Measurements from ENCODE around the gene EPHA10. TPM values are rescaled to one million over a fixed set of nuclear protein-coding genes. Genes with fewer than 3 reads are reported as not detected.
A peak's percentile ranks its signal among the peaks of the same experiment; 100 is the strongest.

The EPHA10 gene
- total and polyA plus RNA-seq, 4 donors = 0.05 to 0.25 (median 0.12) TPM; not detected in 1

- intact Hi-C loops (cut with DNase I) = no loop called here
- DNase-seq = no peak
- 45 to 50% methylated on average over 66 to 68 of the region's 68 CpGs for WGBS, 2 donors
Measured at GRCh38 chr1:37761416-37762095, 3.4 kb downstream of the EPHA10 start.

GRCh38 chr1:37759451-37759850, 5.5 kb downstream of the EPHA10 start:
- ATAC-seq (ENCODE audit: low FRiP score) = no peak
- Histone ChIP-seq H3K27ac (ENCODE audit: low read depth in 1 of 2, low read length in 2 of 2) (no peak overlapping the region), H3K9me3 (ENCODE audit: control insufficient read depth, low read length) (peaks cover 5% of the 10 kb centered on the region), H3K27me3 (ENCODE audit: control insufficient read depth in 1 of 2, insufficient read depth in 2 of 2, low read length in 1 of 2) (no peaks in the 10 kb centered on the region), H3K4me1 (ENCODE audit: control insufficient read depth in 1 of 2, insufficient read depth in 2 of 2, low read length in 2 of 2) (no peaks in the 10 kb centered on the region), H3K36me3 (ENCODE audit: control insufficient read depth in 1 of 2, insufficient read depth in 2 of 2, low read length in 1 of 2) (no peaks in the 10 kb centered on the region), H3K4me3 (ENCODE audit: low read length in 2 of 2) (no peak overlapping the region)
- intact Hi-C loops (cut with DNase I) = no loop called here
- 75 to 84% methylated on average over 2 of the region's 2 CpGs for WGBS, 2 donors
- DNase-seq = no peak

More at GRCh38 chr1:37761416-37762095, 3.4 kb downstream of the EPHA10 start:
- H3K36me3 ChIP-seq (ENCODE audit: control insufficient read depth in 1 of 2, insufficient read depth in 2 of 2, low read length in 1 of 2) = no peaks in the 10 kb centered on the region
- no peaks in the 10 kb centered on the region for H3K4me1 ChIP-seq (ENCODE audit: control insufficient read depth in 1 of 2, insufficient read depth in 2 of 2, low read length in 2 of 2)
- peaks cover 0 to 1% of the 10 kb centered on the region in 2 donors for H3K27me3 ChIP-seq (ENCODE audit: control insufficient read depth in 1 of 2, insufficient read depth in 2 of 2, low read length in 1 of 2)
- no peak overlapping the region for H3K27ac ChIP-seq (ENCODE audit: low read depth in 1 of 2, low read length in 2 of 2)
- no peak for ATAC-seq (ENCODE audit: low FRiP score)
- peaks cover 8% of the 10 kb centered on the region for H3K9me3 ChIP-seq (ENCODE audit: control insufficient read depth, low read length)
- no peak overlapping the region for H3K4me3 ChIP-seq (ENCODE audit: low read length in 2 of 2)

GRCh38 chr1:37755951-37756560, 8.9 kb downstream of the EPHA10 start:
- intact Hi-C loops (cut with DNase I) = no loop called here
- Histone ChIP-seq H3K4me1 (ENCODE audit: control insufficient read depth in 1 of 2, insufficient read depth in 2 of 2, low read length in 2 of 2) (no peaks in the 10 kb centered on the region), H3K4me3 (ENCODE audit: low read length in 2 of 2) (no peak overlapping the region), H3K36me3 (ENCODE audit: control insufficient read depth in 1 of 2, insufficient read depth in 2 of 2, low read length in 1 of 2) (no peaks in the 10 kb centered on the region), H3K9me3 (ENCODE audit: control insufficient read depth, low read length) (no peaks in the 10 kb centered on the region), H3K27me3 (ENCODE audit: control insufficient read depth in 1 of 2, insufficient read depth in 2 of 2, low read length in 1 of 2) (peaks cover 0 to 2% of the 10 kb centered on the region in 2 donors), H3K27ac (ENCODE audit: low read depth in 1 of 2, low read length in 2 of 2) (no peak overlapping the region)
- 58 to 60% methylated on average over 4 of the region's 4 CpGs for WGBS, 2 donors
- DNase-seq (no peak), ATAC-seq (ENCODE audit: low FRiP score) (no peak)

GRCh38 chr1:37755290-37755689, 9.6 kb downstream of the EPHA10 start:
- intact Hi-C loops (cut with DNase I) = no loop called here
- Histone ChIP-seq H3K27ac (ENCODE audit: low read depth in 1 of 2, low read length in 2 of 2) (no peak overlapping the region), H3K27me3 (ENCODE audit: control insufficient read depth in 1 of 2, insufficient read depth in 2 of 2, low read length in 1 of 2) (peaks cover 0 to 2% of the 10 kb centered on the region in 2 donors), H3K4me3 (ENCODE audit: low read length in 2 of 2) (no peak overlapping the region), H3K36me3 (ENCODE audit: control insufficient read depth in 1 of 2, insufficient read depth in 2 of 2, low read length in 1 of 2) (no peaks in the 10 kb centered on the region), H3K4me1 (ENCODE audit: control insufficient read depth in 1 of 2, insufficient read depth in 2 of 2, low read length in 2 of 2) (no peaks in the 10 kb centered on the region), H3K9me3 (ENCODE audit: control insufficient read depth, low read length) (no peaks in the 10 kb centered on the region)
- 54 to 68% methylated on average over 1 of the region's 1 CpG for WGBS, 2 donors
- no peak for DNase-seq
- ATAC-seq (ENCODE audit: low FRiP score) = no peak

- ATAC-seq (ENCODE audit: low FRiP score) = no peak
- 2 to 4% methylated on average over 50 to 52 of the region's 52 CpGs for WGBS, 2 donors
Measured at GRCh38 chr1:37753473-37754321, 11.2 kb downstream of the EPHA10 start.

GRCh38 chr1:37752583-37753471, 12.1 kb downstream of the EPHA10 start:
- ATAC-seq (ENCODE audit: low FRiP score) (no peak), DNase-seq (no peak)
- H3K4me3 ChIP-seq (ENCODE audit: low read length in 2 of 2) = peak overlapping the region in 1 of 2 donors; percentile 23
- intact Hi-C loops (cut with DNase I) = no loop called here
- peaks cover 0 to 2% of the 10 kb centered on the region in 2 donors for H3K27me3 ChIP-seq (ENCODE audit: control insufficient read depth in 1 of 2, insufficient read depth in 2 of 2, low read length in 1 of 2)
- WGBS, 2 donors = 1% methylated on average over 58 to 105 of the region's 105 CpGs
- H3K4me1 ChIP-seq (ENCODE audit: control insufficient read depth in 1 of 2, insufficient read depth in 2 of 2, low read length in 2 of 2) = no peaks in the 10 kb centered on the region
- H3K27ac ChIP-seq (ENCODE audit: low read depth in 1 of 2, low read length in 2 of 2) = no peak overlapping the region
- H3K36me3 ChIP-seq (ENCODE audit: control insufficient read depth in 1 of 2, insufficient read depth in 2 of 2, low read length in 1 of 2) = no peaks in the 10 kb centered on the region
- no peaks in the 10 kb centered on the region for H3K9me3 ChIP-seq (ENCODE audit: control insufficient read depth, low read length)

More at GRCh38 chr1:37753473-37754321, 11.2 kb downstream of the EPHA10 start:
- intact Hi-C loops (cut with DNase I) = no loop called here
- Histone ChIP-seq H3K27ac (ENCODE audit: low read depth in 1 of 2, low read length in 2 of 2) (no peak overlapping the region), H3K9me3 (ENCODE audit: control insufficient read depth, low read length) (no peaks in the 10 kb centered on the region), H3K36me3 (ENCODE audit: control insufficient read depth in 1 of 2, insufficient read depth in 2 of 2, low read length in 1 of 2) (no peaks in the 10 kb centered on the region), H3K4me1 (ENCODE audit: control insufficient read depth in 1 of 2, insufficient read depth in 2 of 2, low read length in 2 of 2) (no peaks in the 10 kb centered on the region), H3K4me3 (ENCODE audit: low read length in 2 of 2) (no peak overlapping the region), H3K27me3 (ENCODE audit: control insufficient read depth in 1 of 2, insufficient read depth in 2 of 2, low read length in 1 of 2) (peaks cover 0 to 2% of the 10 kb centered on the region in 2 donors)
- DNase-seq = no peak

- DNase-seq (no peak), ATAC-seq (ENCODE audit: low FRiP score) (no peak)
- WGBS, 2 donors = 18 to 22% methylated on average over 11 of the region's 11 CpGs
- peaks cover 1% of the 10 kb centered on the region for H3K9me3 ChIP-seq (ENCODE audit: control insufficient read depth, low read length)
- no peak overlapping the region for H3K27ac ChIP-seq (ENCODE audit: low read depth in 1 of 2, low read length in 2 of 2)
- no peak overlapping the region for H3K4me3 ChIP-seq (ENCODE audit: low read length in 2 of 2)
- peaks cover 0 to 2% of the 10 kb centered on the region in 2 donors for H3K27me3 ChIP-seq (ENCODE audit: control insufficient read depth in 1 of 2, insufficient read depth in 2 of 2, low read length in 1 of 2)
- intact Hi-C loops (cut with DNase I) = no loop called here
- no peaks in the 10 kb centered on the region for H3K36me3 ChIP-seq (ENCODE audit: control insufficient read depth in 1 of 2, insufficient read depth in 2 of 2, low read length in 1 of 2)
- no peaks in the 10 kb centered on the region for H3K4me1 ChIP-seq (ENCODE audit: control insufficient read depth in 1 of 2, insufficient read depth in 2 of 2, low read length in 2 of 2)
Measured at GRCh38 chr1:37752213-37752582, 12.7 kb downstream of the EPHA10 start.

- no peak for ATAC-seq (ENCODE audit: low FRiP score)
- intact Hi-C loops (cut with DNase I) = no loop called here
- WGBS, 2 donors = 84 to 91% methylated on average over 1 of the region's 1 CpG
Measured at GRCh38 chr1:37748565-37748964, 16.4 kb downstream of the EPHA10 start.

More at GRCh38 chr1:37748565-37748964, 16.4 kb downstream of the EPHA10 start:
- peaks cover 0 to 2% of the 10 kb centered on the region in 2 donors for H3K27me3 ChIP-seq (ENCODE audit: control insufficient read depth in 1 of 2, insufficient read depth in 2 of 2, low read length in 1 of 2)
- peaks cover 4% of the 10 kb centered on the region for H3K9me3 ChIP-seq (ENCODE audit: control insufficient read depth, low read length)
- no peak overlapping the region for H3K27ac ChIP-seq (ENCODE audit: low read depth in 1 of 2, low read length in 2 of 2)
- H3K36me3 ChIP-seq (ENCODE audit: control insufficient read depth in 1 of 2, insufficient read depth in 2 of 2, low read length in 1 of 2) = no peaks in the 10 kb centered on the region
- H3K4me3 ChIP-seq (ENCODE audit: low read length in 2 of 2) = no peak overlapping the region
- H3K4me1 ChIP-seq (ENCODE audit: control insufficient read depth in 1 of 2, insufficient read depth in 2 of 2, low read length in 2 of 2) = no peaks in the 10 kb centered on the region
- DNase-seq = no peak

Data from aorta (tissue), 5 donors.